Brain pericyte (primary cell): Measurements from ENCODE around the gene TMEM179.

ENCODE experiments used
- DNase-seq: peaks from one replicate; pipeline ENCODE4 v3.0.0-alpha.2; 2012; ENCODE audit warnings: low read depth, low spot score

TMEM179 gene

DNA sequence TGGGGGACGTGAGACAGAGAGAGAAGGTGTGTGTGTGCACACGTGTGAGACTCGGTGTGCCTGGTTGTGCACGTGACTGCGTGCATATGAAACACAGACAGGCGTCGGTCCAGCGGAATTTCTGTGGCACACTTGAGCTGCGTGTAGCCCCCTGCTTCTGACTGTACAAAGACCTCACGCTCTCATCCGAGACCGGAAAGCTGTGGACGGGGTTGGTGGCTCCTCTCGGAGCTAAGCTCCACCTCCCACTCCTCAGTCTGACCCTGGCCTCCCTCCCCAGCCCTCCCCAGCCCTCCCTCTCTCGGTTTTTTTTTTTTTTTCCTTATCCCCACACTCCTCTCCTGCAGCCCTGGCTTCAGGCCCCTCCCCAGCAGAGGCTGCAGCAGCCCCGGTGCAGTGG is 33.3 kb downstream of the TMEM179 start:
- no peak for DNase-seq

DNA sequence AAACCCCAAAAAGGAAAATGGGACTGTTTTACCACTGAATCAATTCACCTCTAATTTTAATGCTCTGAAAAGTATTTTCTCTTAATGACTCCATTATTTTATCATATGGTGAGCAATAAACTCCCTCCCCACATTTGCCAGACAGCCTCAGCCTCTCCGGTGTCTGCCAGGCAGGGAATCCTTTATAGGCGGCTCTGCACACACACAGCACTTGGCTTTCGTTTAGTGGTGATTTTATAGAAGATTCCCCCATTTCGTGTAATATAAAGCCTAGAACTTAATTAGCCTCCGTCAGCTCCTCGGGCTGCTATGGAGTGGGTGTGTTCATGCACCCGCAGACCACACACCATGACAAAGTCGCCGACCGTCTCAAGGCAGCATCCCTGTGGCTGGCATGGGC is 35.1 kb downstream of the TMEM179 start:
- DNase-seq: no peak

DNA sequence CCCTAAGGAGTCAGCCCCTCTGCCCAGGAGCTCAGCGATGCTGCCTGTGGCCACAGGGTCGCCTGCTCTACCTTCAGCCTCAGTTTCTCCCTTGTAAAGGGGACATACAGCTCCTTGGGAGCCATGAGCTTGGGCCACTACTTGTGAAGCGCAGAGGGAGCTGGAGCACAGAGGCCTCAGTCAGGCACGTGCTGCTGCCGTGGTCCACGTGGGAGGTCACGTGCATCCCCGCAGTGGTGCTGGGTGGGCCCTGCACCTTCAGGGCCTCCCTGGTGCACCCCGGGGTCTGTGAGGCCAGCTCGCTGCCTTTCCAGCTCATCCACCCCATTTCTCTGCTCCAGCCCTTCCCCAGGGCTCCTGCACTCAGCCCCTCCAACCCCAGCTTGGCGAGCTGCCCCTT is 36.0 kb downstream of the TMEM179 start:
- no peak for DNase-seq

DNA sequence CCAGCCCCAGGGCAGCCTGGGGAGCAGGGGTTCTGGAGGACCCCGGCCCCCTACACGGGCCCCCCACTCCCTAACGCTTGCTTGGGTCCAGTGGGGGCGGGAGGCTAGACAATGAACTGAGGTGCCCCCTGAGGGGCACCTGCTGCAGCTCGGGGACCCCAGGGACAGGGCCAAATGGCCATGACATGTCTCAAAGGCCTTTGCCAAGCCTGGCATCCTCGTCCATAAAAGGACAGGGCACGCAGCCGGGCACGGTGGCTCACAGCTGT is 36.7 kb downstream of the TMEM179 start:
- DNase-seq: no peak

DNA sequence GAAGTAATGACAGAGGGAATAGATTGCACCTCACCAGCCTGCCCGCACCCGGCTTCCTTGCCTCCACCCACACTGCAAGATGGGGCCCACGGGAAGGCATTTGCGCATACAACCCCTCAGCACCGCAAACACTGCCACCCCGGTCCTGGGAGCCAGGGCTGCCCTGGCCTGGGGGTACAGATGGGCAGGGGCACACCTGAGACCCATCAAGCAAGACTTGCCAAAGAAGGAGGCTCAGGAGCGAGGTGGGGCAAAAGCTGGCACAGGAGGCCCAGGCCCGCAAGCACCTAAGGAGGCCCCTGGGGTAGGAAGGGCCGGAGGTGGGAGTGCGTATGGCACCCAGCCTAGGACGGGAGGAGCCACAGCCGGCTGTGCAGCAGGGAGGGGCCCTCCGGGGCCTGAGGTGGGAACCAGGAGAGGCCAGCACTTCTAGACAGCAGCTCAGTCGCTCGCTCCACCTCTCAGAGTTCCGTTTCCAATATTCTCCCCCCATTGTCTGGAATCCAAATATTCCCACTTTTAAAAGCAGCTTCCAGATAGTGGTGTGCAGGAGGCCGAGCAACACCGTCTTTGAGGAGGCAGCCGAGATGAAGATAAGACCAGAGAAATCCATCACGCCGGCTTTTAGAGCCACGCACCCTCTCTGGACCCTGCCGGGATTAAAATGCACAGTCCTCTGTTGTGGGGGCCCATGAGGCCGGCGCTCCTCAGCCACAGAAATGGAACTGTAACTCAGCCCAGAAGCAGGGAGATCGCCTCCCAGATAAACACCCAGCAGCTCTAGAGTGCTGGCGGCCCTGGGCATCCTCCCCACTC is 37.2 kb downstream of the TMEM179 start:
- DNase-seq: no peak

DNA sequence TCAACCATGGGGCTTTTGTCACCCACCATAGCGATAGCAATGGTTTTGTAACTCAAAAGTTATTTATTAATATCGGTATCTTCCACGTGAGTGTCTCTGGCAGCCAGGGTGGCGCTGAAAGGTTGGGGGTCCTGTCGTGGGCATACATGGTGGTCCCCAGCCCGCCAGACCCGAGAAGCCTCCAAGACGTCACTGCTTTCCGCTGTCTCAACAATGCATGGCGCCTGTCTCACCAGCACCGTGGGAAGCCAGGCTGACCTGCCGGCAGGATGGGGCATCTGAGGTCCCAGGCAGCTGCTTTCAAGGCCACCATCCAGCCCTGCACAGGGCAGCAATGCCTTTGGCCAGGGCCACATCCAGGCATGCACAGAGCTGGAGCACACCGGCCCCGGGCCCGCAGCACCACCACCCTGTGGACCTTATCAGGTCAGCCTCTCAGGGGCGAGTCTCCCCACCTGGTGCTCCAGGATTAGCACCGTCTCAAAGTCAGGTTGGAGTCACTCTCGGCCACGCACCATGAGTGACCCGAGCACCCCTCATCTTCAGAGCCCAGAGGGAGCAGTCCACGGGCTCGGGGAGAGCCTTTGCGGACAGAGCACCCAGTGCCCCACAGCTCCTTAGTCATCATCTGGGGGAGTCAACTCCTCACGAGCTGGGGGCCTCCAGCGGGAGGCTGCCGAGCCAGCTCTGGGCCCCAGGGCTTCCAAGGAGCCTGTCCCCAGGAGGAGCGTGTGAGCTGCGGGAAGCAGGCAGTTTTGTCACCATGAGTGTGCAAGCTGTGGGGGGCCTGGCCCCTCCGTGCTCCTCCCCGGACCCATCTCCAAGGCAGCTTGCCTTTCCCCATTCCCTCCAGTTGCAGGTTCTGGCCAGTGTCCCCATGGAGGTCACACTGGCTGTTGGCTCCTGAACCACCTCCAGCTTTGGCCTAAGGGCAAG is 39.6 kb downstream of the TMEM179 start:
- no peak for DNase-seq

DNA sequence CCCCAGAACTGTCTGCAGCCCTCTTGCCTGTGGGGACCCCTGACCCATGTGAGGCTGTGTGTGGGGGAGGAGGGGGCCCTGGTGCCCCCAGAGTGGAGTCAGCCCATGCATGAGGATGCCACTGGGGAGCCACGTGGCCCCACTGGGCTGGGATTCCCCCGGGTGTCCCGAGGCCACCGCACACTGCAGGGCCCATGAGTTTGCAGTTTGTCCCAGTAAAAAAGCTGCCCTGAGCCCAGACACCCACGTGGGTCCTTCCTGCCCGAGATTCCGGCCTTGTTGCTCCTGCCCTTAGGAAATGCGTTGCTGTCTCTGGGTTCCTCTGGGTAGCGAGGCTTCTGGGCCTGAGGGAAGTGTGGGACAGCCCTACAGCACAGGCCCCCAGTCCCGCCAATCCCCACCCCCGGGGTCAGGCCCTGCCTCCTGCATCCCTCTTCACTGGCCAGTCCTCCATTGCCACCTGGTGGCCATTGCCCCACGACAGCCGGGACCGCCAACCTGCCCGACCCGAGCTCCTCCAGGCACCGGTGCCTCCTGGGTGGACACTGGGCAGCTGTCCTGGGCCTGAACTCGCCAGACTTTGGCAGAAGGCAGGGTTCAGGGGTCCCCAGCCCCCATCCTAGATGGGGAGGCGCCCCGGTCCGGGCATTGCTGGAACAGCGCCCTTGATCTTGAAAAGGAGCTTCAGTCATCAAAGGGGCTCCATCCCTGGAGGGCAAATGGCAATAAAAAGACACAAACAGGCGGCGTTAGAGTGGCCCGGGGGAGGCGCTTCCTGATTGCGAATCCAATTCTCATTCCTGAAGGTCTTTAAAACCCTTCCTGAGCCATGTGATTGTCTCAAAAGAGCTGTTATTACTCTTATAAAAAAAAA is 40.6 kb downstream of the TMEM179 start:
- no peak for DNase-seq

DNA sequence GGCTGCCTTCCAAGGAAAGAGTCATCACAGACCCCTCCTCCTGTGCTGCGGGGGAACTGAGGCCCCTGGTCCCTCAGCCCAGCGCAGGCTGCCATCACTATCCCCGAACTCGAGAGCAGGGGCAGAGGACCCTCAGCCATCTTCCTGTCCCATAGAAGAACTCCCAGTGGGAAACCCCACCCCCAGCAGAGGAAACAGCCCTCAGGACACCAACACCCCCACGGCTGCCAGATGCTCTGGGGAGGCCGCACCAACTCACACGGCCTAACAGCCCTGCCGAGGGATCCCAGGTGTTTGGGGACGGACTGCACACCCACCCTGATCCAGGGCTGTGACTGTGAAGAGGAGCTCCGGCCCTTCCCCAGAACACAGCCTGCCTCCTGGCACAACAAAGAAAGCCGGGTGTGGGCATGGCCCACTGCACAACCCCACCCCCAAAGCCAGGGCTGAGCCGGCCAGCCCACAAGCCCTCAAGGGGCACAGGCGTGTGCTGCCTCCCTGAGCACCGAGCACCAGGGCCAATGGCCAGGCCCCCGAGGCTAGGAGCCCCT is 41.3 kb downstream of the TMEM179 start:
- no peak for DNase-seq

DNA sequence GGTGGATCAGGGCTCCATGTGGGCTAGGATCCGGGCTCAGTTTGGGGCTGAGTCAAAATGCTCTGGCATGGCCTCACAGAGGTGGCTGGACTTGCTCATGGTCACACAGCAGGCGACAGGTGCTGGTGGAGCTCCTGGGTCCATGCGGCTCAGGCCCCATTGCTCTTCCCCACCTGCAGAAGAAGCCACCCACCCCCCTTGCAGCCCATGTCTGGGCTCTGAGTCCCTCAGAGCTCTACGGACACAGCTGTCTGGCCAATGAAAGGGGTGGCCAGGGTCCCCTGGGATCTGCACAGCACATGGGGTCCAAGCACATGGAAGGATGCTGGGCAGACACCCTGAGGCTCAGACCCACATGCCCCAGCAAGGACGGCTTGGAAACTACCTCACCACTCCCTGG is 42.0 kb downstream of the TMEM179 start:
- no peak for DNase-seq

DNA sequence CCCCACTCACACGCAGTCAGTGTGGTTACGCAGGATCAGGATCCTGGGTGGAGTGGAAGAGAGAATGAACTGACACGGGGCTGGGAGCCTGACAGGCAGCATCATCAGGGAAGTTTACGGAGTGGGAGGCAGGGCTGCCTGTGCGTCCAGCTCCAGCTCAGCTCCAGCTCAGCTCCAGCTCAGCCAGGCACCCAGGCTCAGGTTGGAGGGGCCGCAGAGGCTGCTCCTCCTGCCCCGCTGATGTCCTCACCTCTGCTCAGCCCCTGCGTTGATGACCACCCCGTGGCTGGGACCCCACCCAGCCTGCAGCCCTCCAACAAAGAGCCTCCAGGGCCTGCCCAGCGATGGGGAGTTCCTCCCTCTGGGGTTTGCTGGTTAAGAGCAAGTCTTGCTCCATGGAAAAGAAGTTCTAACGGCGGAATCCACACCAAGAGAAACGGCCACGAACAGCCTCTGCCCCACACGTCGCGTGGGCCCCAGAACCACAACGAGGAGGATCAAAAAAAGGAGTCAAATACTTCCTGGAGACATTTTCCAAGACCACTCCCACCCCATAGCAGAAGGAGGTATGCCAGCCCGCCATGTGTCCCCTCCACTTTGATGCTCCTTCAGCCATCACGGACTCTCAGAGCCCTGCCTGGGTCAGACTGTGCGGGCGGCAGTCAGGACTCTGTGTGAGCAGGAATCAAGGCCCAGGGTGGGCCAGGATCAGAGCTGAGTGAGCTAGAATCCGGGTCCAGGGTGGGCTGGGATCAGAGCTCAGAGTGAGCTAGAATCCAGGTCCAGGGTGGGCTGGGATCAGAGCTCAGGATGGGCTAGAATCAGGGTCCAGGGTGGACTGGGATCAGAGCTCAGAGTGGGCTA is 42.7 kb downstream of the TMEM179 start:
- no peak for DNase-seq

DNA sequence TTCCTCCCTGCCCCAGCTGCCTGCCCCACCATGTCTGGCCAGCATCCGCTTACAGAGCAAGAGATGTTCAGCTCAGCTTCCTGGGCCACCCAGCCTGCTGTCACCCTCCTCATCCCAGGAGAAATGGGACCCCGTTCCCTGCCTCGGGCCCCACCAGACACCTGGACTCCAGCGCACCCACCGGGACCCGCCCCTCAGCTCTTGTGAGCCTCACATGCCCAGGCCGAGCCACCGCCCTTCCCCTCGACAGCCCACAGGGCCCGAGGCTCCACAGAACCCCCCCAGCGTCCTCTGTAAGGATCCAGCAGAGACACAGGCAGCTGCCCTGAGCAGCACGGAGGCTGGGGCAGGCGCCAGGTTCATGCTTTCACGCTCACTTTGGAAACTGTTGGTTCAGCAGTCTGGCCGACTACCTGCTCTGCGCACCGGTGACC is 43.4 kb downstream of the TMEM179 start:
- DNase-seq: no peak

DNA sequence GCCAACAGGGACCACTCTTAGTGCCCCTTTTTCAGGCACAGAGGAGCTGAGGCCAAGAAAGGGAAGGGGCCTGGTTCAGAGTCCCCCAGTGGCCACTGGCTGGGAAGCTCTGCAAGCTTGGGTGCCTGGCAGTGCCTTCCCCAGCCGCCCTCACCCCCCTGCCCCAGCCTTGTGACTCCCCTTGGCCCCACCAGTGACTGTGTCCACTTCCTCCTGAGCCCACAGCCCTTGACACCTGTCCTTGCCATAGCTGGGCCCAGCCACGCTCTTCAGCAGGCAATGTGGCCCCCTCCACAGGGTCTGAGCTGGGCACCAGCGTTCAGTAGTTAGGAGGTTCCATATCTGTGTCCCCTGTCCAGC is 44.0 kb downstream of the TMEM179 start:
- DNase-seq: no peak

DNA sequence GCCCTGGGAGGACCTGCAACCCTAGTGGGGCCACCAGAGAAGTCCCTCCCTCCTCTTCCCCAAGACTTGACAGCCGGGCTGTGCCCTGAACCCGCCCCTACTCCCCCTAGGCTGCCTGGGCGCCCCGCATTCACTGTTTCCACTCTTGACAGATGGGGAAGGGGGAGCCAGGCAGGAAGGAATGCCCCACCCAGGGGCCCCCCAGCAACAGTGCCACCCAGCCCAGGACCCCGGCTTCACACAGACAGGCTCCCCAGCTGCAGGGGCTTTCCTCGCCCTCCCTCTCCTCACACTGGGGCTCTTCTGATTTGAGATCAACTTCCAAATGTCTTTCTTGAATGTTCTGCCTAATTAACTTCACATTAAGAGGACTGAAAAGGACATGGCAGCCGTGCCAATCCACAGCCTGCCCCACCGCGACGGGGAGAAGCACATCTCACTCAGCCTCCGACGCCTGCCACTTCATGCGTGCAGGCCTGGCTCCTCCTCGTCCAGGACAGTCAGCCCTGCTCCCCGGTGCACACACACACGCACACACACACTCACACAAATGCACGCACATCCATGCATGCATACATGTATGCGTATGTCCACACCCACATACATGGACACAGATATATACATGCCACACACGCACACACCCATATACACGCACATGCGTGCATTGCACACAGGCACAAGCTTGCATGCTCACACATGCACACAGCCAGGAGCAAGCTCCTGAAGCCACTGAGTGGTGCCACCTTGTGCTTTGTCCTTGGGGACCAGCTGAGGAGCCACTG is 44.6 kb downstream of the TMEM179 start:
- no peak for DNase-seq

DNA sequence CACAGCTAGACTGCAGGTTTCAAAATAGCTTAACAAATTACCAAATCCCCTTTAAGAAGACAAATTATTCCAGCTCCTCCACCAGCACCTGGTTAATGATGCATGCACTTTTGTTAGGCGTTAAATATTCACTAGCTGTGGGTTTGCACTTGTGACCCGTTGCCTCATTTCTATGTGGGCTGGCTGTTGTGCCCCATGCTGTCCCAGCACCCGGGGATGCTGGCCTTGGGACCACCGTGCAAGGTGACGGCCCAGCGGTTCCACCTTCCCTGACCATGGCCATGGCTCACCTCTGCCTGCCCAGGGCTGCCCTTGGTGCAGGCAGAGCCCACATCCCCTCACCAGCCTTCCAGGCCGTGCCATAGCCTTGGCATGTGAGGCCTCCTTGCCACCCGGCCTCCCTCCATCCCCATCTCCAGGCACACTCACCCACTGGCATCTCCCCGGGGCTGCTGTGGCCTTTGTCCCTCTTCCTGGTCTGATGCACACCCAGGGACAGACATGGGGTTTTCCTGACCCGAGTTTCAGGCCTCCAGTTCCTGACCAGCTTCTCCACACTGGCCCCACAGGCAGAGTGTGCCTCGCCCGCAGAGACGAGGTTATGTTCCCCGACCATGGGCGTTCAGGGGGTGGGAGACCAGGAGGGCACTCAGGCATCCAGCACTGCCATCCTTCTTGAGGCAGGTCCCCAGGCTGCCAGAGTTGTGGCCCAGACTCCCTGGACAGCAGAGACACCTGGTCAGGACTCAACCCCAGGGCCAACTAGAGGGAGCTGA is 45.4 kb downstream of the TMEM179 start:
- DNase-seq: no peak

DNA sequence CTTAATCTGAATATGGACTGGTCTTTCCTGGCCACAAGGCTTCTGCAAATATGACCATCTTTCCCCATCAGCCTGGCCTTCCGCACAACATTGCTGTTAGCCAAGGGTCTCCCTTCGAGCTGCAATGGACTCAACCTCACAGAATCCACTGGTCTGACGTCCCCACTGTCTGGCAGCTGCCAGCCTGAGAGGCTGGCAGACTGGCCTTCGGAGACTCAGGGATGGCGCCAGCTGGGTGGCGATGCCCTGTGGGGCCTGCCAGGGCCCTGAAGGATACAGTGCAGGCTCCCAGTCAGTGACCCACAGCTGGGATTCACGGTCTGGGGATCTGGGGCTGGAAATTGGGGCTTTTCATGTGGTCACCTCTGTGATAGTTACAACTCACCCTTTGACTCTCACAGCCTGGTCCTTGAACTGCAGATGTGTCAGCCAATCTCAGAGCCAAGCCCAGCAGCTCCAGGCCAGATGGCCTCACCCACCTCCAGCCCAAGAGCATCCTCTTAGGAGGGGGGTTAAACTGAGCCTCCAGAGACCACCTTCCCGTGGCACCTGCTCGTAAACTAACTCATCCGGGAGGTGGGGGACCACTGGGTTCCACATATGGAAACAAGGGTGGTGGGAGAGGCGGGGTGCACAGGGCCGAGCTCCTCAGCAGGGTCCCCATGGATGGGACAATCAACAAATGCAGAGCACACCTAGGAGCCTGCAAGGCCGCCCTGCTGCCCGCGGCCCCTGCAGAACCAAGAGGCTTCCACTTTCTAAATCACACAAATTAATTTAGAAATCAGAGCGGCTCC is 46.1 kb downstream of the TMEM179 start:
- DNase-seq: no peak

DNA sequence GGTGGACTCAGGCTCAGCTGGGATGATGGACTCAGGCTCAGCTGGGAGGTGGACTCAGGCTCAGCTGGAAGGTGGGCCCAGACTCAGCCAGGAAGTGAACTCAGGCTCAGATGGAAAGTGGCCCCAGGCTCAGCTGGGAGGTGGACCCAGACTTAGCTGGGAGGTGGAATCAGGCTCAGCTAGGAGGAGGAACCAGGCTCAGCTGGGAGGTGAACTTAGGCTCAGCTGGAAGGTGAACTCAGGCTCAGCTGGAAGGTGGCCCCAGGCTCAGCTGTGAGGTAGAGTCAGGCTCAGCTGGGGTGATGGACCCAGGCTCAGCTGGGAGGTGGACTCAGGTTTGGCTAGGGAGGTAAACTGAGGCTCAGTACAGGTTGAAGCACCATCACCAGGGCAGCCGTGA is 46.8 kb downstream of the TMEM179 start:
- no peak for DNase-seq

DNA sequence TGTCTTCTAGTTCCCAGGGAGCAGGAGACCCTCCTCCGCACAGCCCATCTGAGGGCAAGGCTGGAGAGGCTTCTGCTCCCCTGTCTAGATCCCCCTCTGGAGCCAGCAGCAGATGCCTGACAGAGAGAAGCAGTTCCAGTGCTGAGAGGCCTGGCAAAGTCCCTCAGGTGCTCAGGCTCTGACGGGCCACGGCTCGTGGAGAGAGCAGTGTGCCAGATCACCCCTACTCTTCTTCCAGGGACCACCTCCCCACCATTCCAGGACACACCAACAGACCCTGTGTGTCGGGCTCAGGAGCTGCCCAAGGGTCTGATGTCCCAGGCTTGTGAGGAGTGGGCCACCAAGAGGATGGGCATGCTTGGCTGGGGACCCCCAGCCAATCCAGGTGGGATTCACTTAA is 47.5 kb downstream of the TMEM179 start:
- DNase-seq: no peak

DNA sequence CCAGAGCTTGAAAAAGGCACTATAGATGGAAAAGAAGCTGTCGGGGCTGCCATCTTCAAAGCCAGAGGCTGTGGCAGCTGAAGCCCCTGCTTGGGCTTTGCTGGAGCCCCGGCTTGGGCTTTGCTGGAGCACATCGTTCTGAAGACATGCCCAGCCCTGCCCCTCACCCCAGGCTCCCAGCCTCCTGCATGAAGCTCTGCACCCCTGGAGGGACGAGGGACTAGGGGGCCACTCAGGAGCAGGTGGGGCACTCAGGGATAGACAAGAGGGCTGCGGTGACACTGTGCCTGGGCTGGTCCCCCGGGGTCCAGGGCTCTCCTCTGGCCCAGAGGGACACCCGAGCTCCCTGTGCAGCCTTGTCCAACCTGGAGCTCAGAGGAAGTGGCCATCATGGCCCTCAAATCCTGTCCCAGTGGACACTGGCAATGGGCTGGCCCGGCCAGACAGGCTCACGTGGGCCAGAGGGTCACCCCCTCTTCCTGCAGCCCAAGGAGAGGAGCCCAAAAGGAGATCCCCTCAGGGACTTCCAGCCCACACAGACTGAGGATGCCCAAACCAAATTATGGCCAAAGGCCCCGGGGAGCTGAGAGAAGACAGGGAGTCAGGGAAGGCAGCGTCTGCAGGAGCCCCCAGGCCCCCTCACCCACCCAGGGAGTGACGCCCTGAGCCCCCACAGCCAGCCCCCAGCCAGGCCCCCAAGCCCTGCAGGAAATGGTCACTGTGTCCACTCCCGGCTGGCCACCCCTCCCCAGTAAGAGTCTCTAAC is 48.1 kb downstream of the TMEM179 start:
- DNase-seq: no peak
